RWPE1 (cell line): ENCODE results near the gene COL25A1.

Source experiments
- CTCF ChIA-PET: fragments of 350-600 bp; sonication (Branson Sonifier 250); formaldehyde crosslinking; extraction: SDS; loops from one replicate; lab custom pipeline; 2021; lab: Yijun Ruan, JAX
- POLR2A ChIA-PET: fragments of 400-600 bp; formaldehyde crosslinking; extraction: SDS; loops from one replicate; lab custom pipeline; 2020; ENCODE audit warnings: antibody characterized with exemption; ENCODE audit not compliant: low non-redundant PET; lab: Yijun Ruan, JAX
- DNase-seq: peaks from one replicate; pipeline ENCODE4 v3.0.0; 2012; ENCODE audit warnings: low spot score
- H3K27ac ChIP-seq: fragments of 450-650 bp; 2 replicates; pipeline ENCODE4 v1.5.1; 2017
- TF ChIP-seq, protein P1 (sequence below): fragments of 450-650 bp; conservative IDR thresholded peaks from 2 replicates; pipeline ENCODE4 v1.5.1; 2017; ENCODE audit warnings: low read depth, mild to moderate bottlenecking

COL25A1 gene

DNA sequence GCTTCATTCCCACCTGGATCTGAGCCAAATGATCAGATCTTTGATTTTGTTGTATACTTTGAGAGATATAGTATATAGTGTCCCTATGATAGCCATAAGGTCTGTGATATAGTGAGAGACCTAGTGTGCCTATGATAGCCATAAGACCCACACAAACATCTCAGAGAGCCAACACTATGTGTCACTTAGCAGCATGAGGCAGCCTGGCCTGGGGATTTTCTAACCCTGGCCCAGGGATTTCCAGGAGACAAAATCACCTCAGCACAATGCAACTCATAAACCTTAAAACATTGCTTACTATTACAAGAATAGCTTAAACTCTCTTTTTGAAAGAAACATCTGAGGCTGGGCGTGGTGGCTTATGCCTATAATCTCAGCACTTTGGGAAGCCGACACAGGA is 23.2 kb upstream of the COL25A1 start:
- no peak overlapping the region for H3K27ac ChIP-seq
- POLR2A ChIA-PET = no interaction called here
- TF ChIP-seq, protein P1, sequence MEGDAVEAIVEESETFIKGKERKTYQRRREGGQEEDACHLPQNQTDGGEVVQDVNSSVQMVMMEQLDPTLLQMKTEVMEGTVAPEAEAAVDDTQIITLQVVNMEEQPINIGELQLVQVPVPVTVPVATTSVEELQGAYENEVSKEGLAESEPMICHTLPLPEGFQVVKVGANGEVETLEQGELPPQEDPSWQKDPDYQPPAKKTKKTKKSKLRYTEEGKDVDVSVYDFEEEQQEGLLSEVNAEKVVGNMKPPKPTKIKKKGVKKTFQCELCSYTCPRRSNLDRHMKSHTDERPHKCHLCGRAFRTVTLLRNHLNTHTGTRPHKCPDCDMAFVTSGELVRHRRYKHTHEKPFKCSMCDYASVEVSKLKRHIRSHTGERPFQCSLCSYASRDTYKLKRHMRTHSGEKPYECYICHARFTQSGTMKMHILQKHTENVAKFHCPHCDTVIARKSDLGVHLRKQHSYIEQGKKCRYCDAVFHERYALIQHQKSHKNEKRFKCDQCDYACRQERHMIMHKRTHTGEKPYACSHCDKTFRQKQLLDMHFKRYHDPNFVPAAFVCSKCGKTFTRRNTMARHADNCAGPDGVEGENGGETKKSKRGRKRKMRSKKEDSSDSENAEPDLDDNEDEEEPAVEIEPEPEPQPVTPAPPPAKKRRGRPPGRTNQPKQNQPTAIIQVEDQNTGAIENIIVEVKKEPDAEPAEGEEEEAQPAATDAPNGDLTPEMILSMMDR = no peak
- CTCF ChIA-PET = interaction anchor here (1.1 kb wide), 1 partner anchor 27 kb away, joined by 3 read pairs; no protein-coding TSS in a partner anchor
- DNase-seq = no peak

DNA sequence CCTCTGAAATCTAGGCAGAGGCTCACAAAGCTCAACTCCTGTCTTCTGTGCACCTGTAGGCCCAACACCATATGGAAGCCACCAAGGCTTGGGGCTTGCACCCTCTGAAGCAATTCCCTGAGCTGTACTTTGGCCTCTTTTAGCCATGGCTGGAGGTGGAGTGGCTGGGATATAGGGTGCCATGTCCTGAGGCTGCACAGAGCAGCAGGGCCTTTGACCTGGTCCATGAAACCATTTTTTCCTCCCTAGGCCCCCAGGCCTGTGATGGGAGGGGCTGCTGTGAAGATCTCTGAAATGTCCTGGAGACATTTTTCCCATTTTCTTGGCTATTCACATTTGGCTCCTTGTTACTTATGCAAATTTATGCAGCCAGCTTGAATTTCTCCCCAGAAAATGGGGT is 20.9 kb upstream of the COL25A1 start:
- CTCF ChIA-PET = no interaction called here
- POLR2A ChIA-PET = no interaction called here
- no peak overlapping the region for H3K27ac ChIP-seq
- DNase-seq = no peak
- TF ChIP-seq, protein P1 = no peak

DNA sequence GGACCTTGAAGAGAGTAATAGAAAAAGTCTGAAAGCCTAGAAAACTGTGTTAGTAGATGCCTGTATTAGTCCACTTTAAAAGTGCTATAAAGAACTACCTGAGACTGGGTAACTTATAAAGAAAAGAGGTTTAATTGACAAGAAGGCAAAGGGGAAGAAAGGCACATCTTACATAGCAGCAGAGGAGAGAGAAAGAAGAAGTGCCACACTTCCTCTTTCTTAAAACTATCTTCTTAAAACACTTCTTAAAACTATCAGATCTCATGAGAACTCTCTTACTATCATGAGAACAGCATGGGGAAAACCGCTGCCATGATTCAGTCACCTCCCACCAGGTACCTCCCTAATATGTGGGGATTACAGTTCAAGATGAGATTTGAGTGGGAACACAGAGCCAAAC is 18.8 kb upstream of the COL25A1 start:
- CTCF ChIA-PET = interaction anchor here (0.6 kb wide), 1 partner anchor 259 kb away, joined by 4 read pairs; no protein-coding TSS in a partner anchor
- H3K27ac ChIP-seq = no peak overlapping the region
- no peak for DNase-seq
- POLR2A ChIA-PET = no interaction called here
- TF ChIP-seq, protein P1 = no peak

DNA sequence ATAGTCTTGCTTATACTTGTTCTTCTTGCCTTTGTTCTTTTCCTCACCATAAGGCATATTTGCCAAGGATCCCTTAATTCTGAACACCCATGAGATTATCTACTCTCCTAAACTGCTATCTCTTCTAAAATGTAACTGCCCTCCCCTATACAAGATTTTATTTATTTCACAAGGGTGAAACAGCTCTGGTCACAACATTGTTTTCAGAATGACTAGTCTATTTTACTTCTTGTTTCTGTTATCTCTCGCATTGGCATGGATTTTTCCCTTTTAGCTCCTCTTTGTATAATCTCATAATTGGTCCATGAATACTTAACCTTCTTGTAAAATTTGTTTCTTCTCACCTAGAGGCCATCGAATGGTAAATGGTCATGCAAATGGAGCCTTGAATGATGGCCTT is 17.2 kb upstream of the COL25A1 start:
- POLR2A ChIA-PET = no interaction called here
- TF ChIP-seq, protein P1 = no peak
- H3K27ac ChIP-seq = no peak overlapping the region
- CTCF ChIA-PET = no interaction called here
- no peak for DNase-seq

DNA sequence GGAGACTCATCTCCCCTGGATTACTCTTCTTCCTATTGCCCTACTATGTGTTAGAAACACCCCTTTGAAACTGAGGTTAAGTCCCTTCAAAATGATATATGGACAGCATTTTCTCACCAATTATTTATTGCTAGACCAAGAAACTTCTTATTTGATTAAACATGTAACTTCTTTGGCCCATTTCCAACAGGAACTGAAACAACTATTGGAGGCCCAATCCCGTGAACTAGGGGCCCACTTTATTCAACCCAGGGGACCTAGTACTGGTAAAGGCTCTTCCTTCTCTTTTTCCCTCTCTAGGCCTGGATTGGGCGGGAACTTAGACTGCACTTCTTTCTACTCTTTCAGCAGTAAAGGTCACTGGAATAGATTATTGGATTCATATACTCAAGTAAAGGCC is 16.7 kb upstream of the COL25A1 start:
- TF ChIP-seq, protein P1 = no peak
- ChIA-PET POLR2A (no interaction called here), CTCF (no interaction called here)
- no peak overlapping the region for H3K27ac ChIP-seq
- DNase-seq = no peak

DNA sequence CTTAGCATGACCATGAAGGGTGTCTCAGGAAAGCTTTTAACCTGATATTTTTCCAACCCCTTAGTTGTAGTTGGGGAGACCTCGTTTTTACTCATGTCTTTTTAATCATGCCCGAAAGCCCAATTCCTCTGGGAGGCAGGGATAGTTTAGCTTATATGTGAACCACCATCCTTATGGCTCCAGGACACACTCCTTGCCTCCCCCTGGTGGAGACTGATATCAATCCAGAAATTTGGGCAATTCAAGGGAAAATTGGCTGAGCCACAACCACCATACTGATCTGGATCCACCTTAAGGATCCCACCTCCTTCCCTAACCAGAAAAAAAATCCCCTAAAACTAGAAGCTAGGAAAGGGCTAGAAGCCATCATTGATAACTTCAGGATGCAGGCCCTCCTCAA is 13.4 kb upstream of the COL25A1 start:
- no peak overlapping the region for H3K27ac ChIP-seq
- POLR2A ChIA-PET = no interaction called here
- CTCF ChIA-PET = no interaction called here
- TF ChIP-seq, protein P1 = no peak
- DNase-seq = no peak

DNA sequence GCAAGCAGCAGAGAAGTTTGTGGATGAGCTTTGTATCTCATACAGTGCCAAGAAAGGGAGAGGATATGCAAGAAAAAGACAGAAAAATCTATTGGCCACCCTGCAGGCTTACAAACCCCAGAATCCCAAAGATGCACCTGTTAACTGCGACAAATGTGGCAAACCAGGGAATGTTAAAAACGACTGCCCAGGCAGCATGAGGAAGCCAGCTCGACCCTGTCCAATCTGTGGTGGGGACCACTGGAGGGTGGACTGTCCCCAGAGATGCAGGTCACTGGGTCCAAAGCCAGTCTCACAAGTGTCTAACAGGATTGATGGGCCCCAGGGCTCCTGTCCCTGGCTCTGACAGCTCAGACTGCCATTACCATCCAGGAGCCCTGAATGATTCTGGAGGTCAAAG is 12.9 kb upstream of the COL25A1 start:
- no peak for DNase-seq
- TF ChIP-seq, protein P1 = no peak
- H3K27ac ChIP-seq = no peak overlapping the region
- CTCF ChIA-PET = no interaction called here
- POLR2A ChIA-PET = no interaction called here
